GM12891 (cell line): ENCODE measurements around the gene FNBP1.
A peak's percentile ranks its signal among the peaks of the same experiment; 100 is the strongest.

Experiments
- POLR2A ChIP-seq: IDR thresholded peaks from 2 replicates; pipeline ENCODE4 v1.6.1; 2011; ENCODE audit warnings: low read depth, low read length, control low read depth
- POLR2AphosphoS5 ChIP-seq: IDR thresholded peaks from 2 replicates; pipeline ENCODE4 v1.6.1; 2011; ENCODE audit warnings: low read depth, low read length, control low read depth

GRCh38 chr9:129990269-129991010 is 52.5 kb downstream of the FNBP1 start:
- TF ChIP-seq POLR2A = peak; percentile 43
- TF ChIP-seq POLR2AphosphoS5 = peak; percentile 63; the same call in 1 of the 2 replicates
